Measurements from ENCODE around the gene ZNF768. TPM values are rescaled to one million over a fixed set of nuclear protein-coding genes. Genes with fewer than 3 reads are reported as not detected.

The ZNF768 gene
- total and polyA plus RNA-seq, 2 of the 13 experiments (the other 11 are each of a cell fraction or from before 2014, with no cell fraction given), result 26.7 to 34.4 TPM

DNA sequence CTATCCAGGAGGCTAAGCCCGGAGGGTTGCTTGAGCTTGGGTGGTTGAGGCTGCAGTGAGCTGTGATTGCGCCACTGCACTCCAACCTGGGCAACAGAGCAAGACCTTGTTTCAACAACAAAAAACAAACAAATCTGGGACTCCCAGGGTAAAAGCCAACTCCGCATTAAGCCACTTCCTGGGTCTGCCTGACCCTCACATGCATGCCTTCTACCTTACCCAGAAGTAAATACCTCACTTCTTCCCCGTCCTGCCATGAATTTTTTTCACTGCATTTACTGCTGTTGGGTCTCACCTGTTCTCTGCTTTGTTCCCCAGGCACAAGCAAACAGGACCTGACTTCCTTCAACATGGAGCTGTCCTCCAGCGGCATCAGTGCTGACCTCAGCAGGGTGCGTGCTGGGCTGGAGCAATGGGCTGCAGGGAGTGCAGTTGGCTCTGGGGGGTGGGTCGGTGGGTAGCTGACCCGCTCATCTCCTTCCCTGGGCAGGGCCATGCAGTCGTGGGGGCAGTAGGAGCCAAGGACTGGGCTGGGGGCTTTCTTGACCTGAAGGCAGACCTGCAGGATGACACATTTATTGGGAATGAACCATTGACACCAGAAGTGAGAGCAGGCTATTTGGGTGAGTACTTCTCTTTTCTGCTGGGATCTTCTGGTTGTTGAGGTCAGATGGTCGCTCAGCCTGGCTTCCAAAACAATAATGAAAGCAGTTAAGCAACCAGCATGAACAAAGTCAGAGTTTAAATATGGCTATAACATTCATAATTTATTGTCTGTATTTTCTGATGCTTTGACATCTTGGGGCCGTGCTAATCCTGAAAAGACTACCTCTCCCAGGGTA is 37.4 kb downstream of the ZNF768 start (continued):
- TF ChIP-seq, protein P1, sequence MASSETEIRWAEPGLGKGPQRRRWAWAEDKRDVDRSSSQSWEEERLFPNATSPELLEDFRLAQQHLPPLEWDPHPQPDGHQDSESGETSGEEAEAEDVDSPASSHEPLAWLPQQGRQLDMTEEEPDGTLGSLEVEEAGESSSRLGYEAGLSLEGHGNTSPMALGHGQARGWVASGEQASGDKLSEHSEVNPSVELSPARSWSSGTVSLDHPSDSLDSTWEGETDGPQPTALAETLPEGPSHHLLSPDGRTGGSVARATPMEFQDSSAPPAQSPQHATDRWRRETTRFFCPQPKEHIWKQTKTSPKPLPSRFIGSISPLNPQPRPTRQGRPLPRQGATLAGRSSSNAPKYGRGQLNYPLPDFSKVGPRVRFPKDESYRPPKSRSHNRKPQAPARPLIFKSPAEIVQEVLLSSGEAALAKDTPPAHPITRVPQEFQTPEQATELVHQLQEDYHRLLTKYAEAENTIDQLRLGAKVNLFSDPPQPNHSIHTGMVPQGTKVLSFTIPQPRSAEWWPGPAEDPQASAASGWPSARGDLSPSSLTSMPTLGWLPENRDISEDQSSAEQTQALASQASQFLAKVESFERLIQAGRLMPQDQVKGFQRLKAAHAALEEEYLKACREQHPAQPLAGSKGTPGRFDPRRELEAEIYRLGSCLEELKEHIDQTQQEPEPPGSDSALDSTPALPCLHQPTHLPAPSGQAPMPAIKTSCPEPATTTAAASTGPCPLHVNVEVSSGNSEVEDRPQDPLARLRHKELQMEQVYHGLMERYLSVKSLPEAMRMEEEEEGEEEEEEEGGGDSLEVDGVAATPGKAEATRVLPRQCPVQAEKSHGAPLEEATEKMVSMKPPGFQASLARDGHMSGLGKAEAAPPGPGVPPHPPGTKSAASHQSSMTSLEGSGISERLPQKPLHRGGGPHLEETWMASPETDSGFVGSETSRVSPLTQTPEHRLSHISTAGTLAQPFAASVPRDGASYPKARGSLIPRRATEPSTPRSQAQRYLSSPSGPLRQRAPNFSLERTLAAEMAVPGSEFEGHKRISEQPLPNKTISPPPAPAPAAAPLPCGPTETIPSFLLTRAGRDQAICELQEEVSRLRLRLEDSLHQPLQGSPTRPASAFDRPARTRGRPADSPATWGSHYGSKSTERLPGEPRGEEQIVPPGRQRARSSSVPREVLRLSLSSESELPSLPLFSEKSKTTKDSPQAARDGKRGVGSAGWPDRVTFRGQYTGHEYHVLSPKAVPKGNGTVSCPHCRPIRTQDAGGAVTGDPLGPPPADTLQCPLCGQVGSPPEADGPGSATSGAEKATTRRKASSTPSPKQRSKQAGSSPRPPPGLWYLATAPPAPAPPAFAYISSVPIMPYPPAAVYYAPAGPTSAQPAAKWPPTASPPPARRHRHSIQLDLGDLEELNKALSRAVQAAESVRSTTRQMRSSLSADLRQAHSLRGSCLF (CRISPR knock-in tag; IDR thresholded peaks at IDR 0.05; ENCODE audit: borderline replicate concordance), result no peak
- TF ChIP-seq, protein P2, sequence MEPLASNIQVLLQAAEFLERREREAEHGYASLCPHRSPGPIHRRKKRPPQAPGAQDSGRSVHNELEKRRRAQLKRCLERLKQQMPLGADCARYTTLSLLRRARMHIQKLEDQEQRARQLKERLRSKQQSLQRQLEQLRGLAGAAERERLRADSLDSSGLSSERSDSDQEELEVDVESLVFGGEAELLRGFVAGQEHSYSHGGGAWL (CRISPR knock-in tag; IDR thresholded peaks at IDR 0.05), result no peak
- TF ChIP-seq SMAD9 (CRISPR knock-in tag; IDR thresholded peaks at IDR 0.05) (no peak), U2AF1 (optimal IDR thresholded peaks at IDR 0.05; ENCODE audit: low read depth, low read length) (no peak), ZNF564 (CRISPR knock-in tag; IDR thresholded peaks at IDR 0.05) (no peak), ZNF30 (CRISPR knock-in tag; IDR thresholded peaks at IDR 0.05) (no peak), ATAD3A (CRISPR knock-in tag; IDR thresholded peaks at IDR 0.05) (no peak), ZBTB21 (CRISPR knock-in tag; IDR thresholded peaks at IDR 0.05) (0 out of 2 replicates have a peak, but pooled peaks have one; percentile 23), ZNF562 (CRISPR knock-in tag; IDR thresholded peaks at IDR 0.05; ENCODE audit: borderline replicate concordance) (no peak), WIZ (CRISPR knock-in tag; IDR thresholded peaks at IDR 0.05) (0 out of 2 replicates have a peak, but pooled peaks have one; percentile 34)
- TF ChIP-seq, protein P3, sequence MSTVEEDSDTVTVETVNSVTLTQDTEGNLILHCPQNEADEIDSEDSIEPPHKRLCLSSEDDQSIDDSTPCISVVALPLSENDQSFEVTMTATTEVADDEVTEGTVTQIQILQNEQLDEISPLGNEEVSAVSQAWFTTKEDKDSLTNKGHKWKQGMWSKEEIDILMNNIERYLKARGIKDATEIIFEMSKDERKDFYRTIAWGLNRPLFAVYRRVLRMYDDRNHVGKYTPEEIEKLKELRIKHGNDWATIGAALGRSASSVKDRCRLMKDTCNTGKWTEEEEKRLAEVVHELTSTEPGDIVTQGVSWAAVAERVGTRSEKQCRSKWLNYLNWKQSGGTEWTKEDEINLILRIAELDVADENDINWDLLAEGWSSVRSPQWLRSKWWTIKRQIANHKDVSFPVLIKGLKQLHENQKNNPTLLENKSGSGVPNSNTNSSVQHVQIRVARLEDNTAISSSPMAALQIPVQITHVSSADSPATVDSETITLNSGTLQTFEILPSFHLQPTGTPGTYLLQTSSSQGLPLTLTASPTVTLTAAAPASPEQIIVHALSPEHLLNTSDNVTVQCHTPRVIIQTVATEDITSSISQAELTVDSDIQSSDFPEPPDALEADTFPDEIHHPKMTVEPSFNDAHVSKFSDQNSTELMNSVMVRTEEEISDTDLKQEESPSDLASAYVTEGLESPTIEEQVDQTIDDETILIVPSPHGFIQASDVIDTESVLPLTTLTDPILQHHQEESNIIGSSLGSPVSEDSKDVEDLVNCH (CRISPR knock-in tag; IDR thresholded peaks at IDR 0.05), result no peak
- TF ChIP-seq, protein P4, sequence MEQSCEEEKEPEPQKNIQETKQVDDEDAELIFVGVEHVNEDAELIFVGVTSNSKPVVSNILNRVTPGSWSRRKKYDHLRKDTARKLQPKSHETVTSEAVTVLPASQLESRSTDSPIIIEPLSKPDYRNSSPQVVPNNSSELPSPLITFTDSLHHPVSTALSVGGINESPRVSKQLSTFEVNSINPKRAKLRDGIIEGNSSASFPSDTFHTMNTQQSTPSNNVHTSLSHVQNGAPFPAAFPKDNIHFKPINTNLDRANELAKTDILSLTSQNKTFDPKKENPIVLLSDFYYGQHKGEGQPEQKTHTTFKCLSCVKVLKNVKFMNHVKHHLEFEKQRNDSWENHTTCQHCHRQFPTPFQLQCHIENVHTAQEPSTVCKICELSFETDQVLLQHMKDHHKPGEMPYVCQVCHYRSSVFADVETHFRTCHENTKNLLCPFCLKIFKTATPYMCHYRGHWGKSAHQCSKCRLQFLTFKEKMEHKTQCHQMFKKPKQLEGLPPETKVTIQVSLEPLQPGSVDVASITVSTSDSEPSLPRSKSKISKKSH (CRISPR knock-in tag; IDR thresholded peaks at IDR 0.05; ENCODE audit: borderline replicate concordance), result peak; percentile 65; the same call in 1 of the 2 replicates
- TF ChIP-seq, protein P5, sequence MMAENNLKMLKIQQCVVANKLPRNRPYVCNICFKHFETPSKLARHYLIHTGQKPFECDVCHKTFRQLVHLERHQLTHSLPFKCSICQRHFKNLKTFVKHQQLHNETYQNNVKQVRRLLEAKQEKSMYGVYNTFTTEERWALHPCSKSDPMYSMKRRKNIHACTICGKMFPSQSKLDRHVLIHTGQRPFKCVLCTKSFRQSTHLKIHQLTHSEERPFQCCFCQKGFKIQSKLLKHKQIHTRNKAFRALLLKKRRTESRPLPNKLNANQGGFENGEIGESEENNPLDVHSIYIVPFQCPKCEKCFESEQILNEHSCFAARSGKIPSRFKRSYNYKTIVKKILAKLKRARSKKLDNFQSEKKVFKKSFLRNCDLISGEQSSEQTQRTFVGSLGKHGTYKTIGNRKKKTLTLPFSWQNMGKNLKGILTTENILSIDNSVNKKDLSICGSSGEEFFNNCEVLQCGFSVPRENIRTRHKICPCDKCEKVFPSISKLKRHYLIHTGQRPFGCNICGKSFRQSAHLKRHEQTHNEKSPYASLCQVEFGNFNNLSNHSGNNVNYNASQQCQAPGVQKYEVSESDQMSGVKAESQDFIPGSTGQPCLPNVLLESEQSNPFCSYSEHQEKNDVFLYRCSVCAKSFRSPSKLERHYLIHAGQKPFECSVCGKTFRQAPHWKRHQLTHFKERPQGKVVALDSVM (CRISPR knock-in tag; IDR thresholded peaks at IDR 0.05), result peak; percentile 99
- TF ChIP-seq, protein P6, sequence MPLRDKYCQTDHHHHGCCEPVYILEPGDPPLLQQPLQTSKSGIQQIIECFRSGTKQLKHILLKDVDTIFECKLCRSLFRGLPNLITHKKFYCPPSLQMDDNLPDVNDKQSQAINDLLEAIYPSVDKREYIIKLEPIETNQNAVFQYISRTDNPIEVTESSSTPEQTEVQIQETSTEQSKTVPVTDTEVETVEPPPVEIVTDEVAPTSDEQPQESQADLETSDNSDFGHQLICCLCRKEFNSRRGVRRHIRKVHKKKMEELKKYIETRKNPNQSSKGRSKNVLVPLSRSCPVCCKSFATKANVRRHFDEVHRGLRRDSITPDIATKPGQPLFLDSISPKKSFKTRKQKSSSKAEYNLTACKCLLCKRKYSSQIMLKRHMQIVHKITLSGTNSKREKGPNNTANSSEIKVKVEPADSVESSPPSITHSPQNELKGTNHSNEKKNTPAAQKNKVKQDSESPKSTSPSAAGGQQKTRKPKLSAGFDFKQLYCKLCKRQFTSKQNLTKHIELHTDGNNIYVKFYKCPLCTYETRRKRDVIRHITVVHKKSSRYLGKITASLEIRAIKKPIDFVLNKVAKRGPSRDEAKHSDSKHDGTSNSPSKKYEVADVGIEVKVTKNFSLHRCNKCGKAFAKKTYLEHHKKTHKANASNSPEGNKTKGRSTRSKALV (CRISPR knock-in tag; IDR thresholded peaks at IDR 0.05), result 0 out of 2 replicates have a peak, but pooled peaks have one; percentile 43

All from HepG2 (cell line).